ENCODE data around the gene RASGRP3.

Gene RASGRP3

DNA sequence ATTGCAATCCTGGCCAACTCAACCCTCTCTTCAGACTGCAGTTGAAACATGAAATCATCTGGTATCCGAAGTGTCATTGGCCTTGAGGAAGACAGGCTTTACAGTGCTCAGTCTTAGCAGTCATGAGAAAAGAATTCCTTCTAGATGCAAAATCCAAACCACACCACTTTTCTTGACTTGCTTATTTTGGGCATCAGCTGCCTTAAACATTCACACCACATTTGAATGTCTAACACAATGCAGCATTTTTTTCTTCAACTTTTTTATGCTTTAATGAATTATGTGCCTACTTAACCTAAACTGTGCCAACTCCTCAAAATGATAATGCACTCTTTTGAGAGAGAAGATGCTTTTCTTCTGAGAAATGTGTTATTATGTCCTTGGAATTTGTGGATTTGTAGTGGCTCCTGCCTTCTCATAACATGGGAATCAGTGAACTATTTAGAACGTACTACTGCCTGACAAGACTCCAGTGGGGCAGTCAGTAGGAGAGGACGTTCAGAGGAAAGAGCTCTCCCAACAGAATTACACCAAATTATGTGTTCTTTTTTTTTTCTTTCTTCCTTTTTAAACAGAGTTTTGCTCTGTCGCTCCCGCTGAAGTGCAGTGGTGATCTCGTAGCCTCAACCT is 125.9 kb downstream of the RASGRP3 start:
- DNase-seq (ENCODE audit: insufficient read length, low spot score) (no peak), FAIRE-seq (no peak)
- TF ChIP-seq POLR2A (IDR thresholded peaks at IDR 0.05; ENCODE audit: low read depth, low read length) = no peak

DNA sequence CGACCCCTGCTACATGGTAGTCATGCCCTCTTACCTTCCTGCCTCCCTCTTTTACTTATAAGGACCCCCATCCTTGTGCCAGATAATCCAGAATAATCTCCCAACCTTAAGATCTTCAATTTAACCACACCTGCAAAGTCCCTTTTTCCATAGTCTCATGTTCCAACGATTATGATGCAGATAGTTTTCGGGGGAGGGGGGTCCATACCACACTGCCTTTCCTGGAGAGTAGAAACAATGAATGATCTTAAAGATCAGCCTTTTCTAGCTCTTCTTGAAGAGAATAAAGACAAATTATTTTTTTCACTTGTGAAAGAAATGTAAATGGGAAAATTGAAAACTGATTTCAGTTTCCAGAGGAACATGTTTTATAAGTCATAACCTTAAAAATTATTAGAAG is 127.0 kb downstream of the RASGRP3 start:
- FAIRE-seq (no peak), DNase-seq (ENCODE audit: insufficient read length, low spot score) (no peak)
- TF ChIP-seq POLR2A (IDR thresholded peaks at IDR 0.05; ENCODE audit: low read depth, low read length) = no peak

GRCh38 chr2:33605056-33605455 is 128.6 kb downstream of the RASGRP3 start:
- TF ChIP-seq POLR2A (IDR thresholded peaks at IDR 0.05; ENCODE audit: low read depth, low read length) = no peak
- FAIRE-seq = no peak

GRCh38 chr2:33606100-33606499 is 129.7 kb downstream of the RASGRP3 start:
- DNase-seq (ENCODE audit: insufficient read length, low spot score) (no peak), FAIRE-seq (no peak)
- TF ChIP-seq POLR2A (IDR thresholded peaks at IDR 0.05; ENCODE audit: low read depth, low read length) = no peak

More at GRCh38 chr2:33605056-33605455, 128.6 kb downstream of the RASGRP3 start:
- no peak for DNase-seq (ENCODE audit: insufficient read length, low spot score)

GRCh38 chr2:33606622-33607021 is 130.2 kb downstream of the RASGRP3 start:
- FAIRE-seq = no peak
- TF ChIP-seq POLR2A (IDR thresholded peaks at IDR 0.05; ENCODE audit: low read depth, low read length) = no peak
- DNase-seq (ENCODE audit: insufficient read length, low spot score) = no peak

GRCh38 chr2:33607251-33607721 is 130.8 kb downstream of the RASGRP3 start:
- FAIRE-seq (no peak), DNase-seq (ENCODE audit: insufficient read length, low spot score) (no peak)
- TF ChIP-seq POLR2A (IDR thresholded peaks at IDR 0.05; ENCODE audit: low read depth, low read length) = no peak

- FAIRE-seq (no peak), DNase-seq (ENCODE audit: insufficient read length, low spot score) (no peak)
- TF ChIP-seq POLR2A (IDR thresholded peaks at IDR 0.05; ENCODE audit: low read depth, low read length) = no peak
Observed at GRCh38 chr2:33607905-33608304, 131.5 kb downstream of the RASGRP3 start.

- TF ChIP-seq POLR2A (IDR thresholded peaks at IDR 0.05; ENCODE audit: low read depth, low read length) = no peak
- DNase-seq (ENCODE audit: insufficient read length, low spot score) = no peak
- no peak for FAIRE-seq
Observed at GRCh38 chr2:33614190-33614589, 137.7 kb downstream of the RASGRP3 start.

Data from H54 (cell line).